ENCODE data around the gene USP5.

Gene USP5

DNA sequence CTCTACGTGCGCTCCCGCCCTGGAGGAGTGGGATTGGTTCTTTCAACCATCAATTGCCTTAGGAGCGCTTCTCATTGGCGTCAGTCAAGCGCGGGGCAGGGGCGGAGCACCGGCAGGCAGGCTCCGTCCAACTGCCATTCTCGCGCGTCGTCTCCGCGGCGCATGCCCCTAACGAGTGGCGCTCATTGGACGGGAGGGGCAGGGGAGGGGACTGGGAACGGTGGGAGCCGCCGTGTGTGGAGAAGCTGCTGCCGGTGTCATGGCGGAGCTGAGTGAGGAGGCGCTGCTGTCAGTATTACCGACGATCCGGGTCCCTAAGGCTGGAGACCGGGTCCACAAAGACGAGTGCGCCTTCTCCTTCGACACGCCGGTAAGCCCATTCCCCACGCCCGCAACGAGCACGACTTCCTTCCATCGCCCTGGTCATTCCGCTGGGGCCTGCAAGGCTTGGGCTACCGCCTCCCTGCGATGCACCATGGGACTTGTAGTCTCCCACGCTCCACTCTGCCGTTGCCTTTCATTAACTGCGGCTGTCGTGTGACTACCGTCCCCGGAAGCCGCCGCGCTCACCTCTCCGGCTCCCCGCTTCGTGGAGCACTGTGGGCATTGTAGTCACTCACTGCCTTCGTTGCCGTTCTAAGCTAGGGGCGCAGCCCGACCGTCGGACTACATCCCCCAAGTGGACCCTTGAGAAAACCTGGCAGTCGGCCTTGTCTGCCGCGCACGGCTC lies at the start of gene USP5:
USP5 (plus strand) TSS at position 230 of the 730 bp plus-strand sequence; CDS start at position 260, 30 bp downstream.
- peak; percentile 95 for DNase-seq

- no peak for DNase-seq
These were observed 44.8 kb upstream of the USP5 start for GRCh38 chr12:6807170-6807569.

DNA sequence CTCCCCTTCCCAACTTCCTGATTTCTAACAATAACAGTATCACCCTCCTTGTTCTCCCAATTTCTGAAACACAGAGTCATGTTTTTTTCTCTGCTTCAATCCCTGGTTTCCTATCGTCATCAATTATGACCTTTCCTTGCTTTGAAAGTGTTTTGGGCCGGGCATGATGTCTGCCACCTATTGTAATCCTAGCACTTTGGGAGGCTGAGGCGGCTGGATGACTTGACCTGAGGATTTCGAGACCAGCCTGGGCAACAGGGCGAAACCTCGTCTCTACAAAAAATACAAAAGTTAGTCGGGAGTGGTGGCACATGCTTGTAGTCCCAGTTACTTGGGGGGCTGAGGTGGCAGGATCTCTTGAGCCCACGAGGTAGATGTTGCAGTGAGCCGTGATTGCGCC lies 42.9 kb upstream of the USP5 start:
- no peak for DNase-seq

GRCh38 chr12:6810758-6811157 lies 41.2 kb upstream of the USP5 start:
- no peak for DNase-seq

- DNase-seq = no peak
These were observed 38.6 kb upstream of the USP5 start for GRCh38 chr12:6813363-6813762.

GRCh38 chr12:6816598-6816997 lies 35.4 kb upstream of the USP5 start:
- DNase-seq = no peak

DNA sequence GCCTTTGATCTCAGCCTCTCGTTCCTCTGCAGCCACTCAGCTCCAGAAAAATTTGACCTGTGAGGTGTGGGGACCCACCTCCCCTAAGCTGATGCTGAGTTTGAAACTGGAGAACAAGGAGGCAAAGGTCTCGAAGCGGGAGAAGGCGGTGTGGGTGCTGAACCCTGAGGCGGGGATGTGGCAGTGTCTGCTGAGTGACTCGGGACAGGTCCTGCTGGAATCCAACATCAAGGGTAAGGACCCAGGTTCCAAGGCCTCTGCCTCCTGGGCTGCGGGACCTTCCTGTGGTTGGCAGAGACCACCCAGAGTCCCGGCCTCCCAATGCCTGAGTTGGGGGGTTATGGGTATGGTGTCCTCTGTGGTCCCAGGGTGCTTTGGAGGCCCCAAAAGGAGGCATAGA lies 34.9 kb upstream of the USP5 start:
- DNase-seq = no peak

- DNase-seq = no peak
These were observed 34.2 kb upstream of the USP5 start for GRCh38 chr12:6817662-6818157.

- no peak for DNase-seq
These were observed 33.7 kb upstream of the USP5 start for GRCh38 chr12:6818222-6818621.

DNA sequence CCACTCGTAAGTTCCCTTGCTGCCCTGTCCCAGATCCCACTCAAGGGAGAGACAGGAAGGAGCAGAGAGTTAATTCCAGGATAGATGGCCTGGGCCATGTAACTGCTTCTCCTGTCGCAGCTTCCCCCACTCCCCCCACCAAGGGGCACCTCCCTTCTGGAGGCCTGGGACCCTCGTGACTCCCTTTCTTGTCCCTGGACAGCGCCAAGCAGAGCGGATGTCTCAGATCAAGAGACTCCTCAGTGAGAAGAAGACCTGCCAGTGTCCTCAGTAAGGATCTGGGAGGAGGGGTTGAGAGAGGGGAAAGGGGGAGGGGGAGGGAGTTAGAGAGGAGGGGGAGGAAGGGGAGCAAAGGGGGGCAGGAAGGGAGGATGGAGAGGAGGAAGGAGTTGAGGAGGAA lies 33.3 kb upstream of the USP5 start:
- DNase-seq = no peak

DNA sequence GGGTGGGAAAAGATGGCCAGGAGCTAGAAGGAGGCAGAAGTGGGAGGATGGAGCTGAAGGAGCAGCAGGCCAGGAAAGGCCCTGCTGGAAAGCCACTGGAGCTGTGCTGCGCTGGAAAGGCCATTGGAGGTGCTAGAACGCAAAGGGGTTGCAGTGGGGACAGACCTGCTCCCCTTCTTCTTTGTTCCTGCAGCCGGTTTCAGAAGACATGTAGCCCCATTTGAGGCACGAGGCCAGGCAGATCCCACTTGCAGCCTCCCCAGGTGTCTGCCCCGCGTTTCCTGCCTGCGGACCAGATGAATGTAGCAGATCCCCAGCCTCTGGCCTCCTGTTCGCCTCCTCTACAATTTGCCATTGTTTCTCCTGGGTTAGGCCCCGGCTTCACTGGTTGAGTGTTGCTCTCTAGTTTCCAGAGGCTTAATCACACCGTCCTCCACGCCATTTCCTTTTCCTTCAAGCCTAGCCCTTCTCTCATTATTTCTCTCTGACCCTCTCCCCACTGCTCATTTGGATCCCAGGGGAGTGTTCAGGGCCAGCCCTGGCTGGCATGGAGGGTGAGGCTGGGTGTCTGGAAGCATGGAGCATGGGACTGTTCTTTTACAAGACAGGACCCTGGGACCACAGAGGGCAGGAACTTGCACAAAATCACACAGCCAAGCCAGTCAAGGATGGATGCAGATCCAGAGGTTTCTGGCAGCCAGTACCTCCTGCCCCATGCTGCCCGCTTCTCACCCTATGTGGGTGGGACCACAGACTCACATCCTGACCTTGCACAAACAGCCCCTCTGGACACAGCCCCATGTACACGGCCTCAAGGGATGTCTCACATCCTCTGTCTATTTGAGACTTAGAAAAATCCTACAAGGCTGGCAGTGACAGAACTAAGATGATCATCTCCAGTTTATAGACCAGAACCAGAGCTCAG lies 32.6 kb upstream of the USP5 start:
- no peak for DNase-seq

DNA sequence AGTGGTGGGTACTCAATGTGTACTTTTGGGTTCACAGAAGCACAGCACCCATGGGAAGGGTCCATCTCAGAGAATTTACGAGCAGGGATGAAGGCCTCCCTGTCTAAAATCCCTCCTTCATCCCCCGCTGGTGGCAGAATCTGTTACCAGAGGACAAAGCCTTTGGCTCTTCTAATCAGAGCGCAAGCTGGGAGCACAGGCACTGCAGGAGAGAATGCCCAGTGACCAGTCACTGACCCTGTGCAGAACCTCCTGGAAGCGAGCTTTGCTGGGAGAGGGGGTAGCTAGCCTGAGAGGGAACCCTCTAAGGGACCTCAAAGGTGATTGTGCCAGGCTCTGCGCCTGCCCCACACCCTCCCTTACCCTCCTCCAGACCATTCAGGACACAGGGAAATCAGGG lies 31.8 kb upstream of the USP5 start:
- no peak for DNase-seq

GRCh38 chr12:6821591-6822425 lies 30.1 kb upstream of the USP5 start, which contains the start of gene GPR162:
Gene GPR162, plus strand, starts transcription at chr12:6821821. Its CDS starts 2,078 bp downstream, at chr12:6823899.
- no peak for DNase-seq

- no peak for DNase-seq
These were observed 29.4 kb upstream of the USP5 start for GRCh38 chr12:6822426-6823135.

DNA sequence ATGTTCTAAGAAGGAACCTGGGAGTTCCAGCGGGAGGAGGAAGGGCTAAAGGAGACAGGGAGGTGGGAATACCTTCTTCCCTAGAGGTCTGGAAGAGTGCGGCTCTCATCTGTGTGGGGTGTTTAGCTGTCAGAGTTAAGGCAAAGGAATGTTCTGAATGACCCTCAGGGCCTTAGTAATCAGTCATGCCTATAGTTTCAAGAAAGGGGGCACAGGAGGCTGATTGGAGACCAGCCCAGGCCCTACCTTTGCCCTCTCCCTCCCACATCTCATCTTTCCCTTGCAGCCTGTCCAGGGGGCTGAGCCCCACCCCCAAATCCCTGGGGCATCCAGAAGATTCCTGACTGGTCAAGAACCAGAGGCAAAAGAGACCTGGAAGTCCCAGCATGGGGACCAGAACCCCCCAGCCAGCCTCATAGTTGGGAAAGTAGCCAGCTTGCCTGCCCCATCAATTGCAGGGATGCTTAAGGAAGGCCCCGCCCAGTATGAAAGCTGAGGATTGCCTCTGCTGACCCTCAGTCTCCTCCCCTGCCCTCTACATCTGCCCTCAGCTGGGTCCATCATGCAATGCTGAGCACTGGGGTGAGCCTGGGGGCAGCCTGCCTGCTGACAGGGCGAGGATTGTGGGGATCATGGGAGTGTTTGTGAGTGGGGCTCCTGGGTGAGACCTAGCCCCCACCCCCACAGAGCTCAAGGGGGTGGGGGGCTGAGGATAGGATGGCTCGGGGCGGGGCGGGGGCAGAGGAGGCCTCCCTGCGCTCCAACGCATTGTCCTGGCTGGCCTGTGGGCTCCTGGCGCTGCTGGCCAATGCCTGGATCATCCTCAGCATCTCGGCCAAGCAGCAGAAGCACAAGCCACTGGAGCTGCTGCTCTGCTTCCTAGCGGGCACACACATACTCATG lies 28.5 kb upstream of the USP5 start:
- no peak for DNase-seq

DNA sequence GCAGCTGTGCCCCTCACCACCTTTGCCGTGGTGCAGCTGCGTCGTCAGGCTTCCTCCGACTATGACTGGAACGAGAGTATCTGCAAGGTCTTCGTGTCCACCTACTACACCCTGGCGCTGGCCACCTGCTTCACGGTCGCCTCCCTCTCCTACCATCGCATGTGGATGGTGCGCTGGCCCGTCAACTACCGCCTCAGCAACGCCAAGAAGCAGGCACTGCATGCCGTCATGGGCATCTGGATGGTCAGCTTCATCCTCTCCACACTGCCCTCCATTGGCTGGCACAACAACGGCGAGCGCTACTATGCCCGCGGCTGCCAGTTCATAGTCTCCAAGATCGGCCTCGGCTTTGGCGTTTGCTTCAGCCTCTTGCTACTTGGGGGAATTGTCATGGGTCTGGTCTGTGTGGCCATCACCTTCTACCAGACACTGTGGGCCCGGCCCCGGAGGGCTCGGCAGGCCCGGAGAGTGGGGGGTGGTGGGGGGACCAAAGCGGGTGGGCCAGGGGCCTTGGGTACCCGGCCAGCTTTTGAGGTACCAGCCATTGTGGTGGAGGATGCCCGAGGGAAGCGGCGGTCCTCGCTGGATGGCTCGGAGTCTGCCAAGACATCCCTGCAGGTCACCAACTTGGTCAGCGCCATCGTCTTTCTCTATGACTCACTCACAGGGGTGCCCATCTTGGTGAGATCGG lies 27.7 kb upstream of the USP5 start:
- no peak for DNase-seq

DNA sequence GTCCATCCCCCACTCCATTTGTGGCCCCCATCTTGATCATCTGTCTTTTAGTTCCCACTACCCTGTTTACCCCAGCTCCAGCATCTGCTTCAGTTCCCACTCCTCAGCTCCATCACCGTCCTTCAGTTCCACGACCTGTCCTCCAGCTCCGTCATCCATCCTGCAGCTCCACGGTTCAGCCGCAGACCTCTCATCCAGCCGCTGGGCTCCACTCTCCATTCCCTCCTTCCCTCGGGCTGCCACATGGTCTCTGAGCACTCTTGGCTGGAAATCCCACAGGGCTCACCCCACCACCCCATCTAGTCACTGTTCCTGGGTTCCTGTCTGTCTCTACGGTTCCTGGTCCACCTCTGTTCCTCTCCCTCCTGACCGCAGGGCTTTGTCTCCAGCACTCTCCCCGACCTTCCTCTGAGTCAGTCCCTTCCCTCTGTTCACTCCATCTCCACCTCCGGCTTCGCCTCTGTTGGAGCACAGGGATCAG lies 27.0 kb upstream of the USP5 start:
- no peak for DNase-seq

DNA sequence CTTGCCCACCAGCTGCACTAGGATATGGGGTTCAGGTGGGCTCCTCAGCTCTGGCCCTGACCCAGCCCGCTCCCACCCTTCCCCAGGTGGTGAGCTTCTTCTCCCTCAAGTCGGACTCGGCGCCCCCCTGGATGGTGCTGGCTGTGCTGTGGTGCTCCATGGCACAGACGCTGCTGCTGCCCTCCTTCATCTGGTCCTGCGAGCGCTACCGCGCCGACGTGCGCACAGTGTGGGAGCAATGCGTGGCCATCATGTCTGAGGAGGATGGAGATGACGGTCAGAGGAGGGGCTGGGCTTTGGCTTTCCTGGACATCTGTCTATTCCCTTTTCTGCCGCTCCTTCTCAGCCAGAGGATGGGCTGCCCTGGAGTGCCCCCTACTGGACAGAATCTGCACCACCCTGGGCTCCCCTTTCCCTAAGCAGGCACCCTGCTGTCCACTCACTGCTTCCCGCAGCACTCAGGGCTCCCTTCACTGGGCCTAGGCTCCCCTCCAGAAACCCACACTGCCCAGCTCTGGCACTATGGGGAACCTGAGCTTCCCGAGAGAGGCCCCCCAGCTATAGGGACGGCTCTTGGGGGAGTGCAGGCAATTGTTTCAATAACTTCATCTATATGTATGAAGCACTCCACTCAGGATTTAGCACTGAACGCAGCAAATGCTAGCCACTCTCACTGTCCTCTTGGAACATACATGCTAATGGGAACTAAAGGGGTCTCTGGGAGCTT lies 26.4 kb upstream of the USP5 start:
- no peak for DNase-seq

GRCh38 chr12:6826125-6826733 lies 25.7 kb upstream of the USP5 start:
- no peak for DNase-seq
